Activated CD4-positive, alpha-beta T cell treated with anti-CD3 and anti-CD28 coated beads, Interleukin-2, amount 50 U/mL, for 4 hours (primary cell): ENCODE results near the gene NDRG2.
"Not testable (repeated sequence)": the region's sequence is repeated elsewhere in the genome, so short reads cannot be mapped to it uniquely, and the experiment has no call there.

Source experiments
- DNase-seq, 2 experiments: peaks; one replicate each; pipeline ENCODE4 v3.0.0-alpha.2; 2020

NDRG2 gene

DNA sequence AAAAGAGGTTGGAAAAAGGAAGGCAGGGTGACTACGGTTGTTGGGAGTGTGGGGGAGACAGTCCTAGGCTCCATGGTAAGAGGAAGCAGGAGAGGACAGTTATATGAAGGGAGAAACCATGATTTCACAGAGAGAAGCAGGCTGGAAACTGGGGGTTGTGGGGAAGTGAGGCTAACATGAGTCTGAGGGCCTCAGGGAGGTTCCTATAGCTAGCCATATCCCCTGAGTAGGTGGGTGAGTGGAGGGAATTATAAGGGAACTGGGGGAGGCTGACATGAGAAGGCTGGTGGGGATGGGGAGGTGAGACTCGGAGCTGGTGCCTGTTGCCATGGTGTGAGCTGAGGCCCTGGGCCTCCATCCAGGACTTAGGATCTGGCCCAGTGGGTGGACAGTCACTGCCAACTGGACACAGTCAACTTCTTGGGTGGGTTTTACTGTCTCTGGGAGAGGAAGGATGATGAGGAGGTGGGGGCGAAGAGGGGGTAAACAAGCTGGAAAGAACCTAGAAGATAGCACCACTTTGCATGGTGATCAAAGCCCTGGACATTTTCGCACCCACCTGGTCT lies 8.4 kb upstream of the NDRG2 start:
- DNase-seq: no peak

DNA sequence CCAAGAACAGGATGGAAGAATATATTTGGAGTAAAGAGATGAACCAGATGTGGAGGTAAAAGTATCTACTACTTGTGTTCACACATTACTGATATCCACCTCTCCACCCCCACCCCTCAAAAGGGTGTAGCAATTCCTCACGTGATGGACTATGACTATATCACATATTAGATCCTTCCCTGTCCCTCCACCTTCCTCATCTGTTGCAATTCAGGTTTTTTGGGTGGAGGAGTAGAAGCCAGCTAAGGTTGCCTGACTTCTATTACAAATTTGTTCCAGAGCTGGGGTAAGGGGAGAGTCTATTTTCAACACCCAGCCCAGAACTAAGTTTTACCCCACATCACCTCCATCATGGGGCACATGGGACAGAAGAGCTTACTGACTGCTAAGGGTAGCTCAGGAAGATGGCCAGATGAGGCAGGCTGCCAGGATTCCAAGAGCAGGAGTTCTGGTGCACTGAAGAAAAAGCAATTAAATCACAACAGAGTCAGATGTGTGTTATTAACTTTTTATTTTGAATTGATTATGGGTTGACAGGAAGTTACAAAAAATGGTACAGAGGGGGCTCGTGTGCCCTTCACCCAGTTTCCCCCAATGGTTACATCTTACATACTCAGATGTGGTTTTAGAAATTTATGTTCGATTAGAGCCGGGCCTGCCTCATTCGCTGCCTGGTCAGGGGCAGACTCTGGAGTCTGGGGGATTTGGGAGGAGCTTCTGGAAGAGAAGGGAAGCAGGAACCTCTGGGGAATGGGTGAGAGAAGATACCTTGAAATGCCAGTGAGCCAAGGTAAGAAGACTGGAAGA lies 7.7 kb upstream of the NDRG2 start:
- no peak for DNase-seq

DNA sequence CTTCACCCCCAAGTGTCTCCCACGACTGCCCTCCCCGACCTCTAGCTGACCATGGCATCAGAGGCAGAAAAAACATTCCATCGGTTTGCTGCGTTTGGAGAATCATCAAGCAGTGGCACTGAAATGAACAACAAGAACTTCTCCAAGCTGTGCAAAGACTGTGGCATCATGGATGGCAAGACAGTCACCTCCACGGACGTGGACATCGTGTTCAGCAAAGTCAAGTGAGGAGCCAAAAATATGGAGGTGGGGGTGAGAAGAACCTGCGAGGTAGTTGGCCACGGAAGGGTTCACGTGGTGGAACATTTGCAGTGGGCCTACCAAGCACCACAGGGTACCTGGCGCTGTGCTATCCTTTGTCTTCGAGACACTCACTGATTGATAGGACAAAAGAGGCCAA lies 5.7 kb upstream of the NDRG2 start:
- no peak for DNase-seq

DNA sequence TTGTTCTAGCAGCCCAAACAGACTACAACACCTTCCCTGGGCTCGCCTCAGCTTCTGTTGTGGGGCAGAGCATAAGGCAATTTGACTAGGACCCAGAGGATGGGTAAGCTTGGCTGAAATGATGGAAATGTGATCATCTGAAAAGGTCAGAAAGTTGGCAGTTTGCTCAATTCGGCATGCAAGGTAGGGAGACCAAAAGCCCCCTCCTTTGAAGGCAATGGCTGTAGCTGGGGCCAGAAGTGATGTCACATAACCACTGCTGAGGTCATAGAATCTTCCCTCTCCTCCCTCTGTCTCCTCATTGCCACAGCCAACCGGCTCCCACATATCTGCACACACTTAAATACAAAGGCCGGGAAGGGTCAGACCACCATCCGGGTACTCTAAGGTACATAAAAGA lies 5.1 kb upstream of the NDRG2 start, which contains the start of gene TPPP2:
TPPP2 (plus strand) TSS at position 301 of the 400 bp plus-strand sequence. CDS start 365 bp downstream, outside the sequence.
- no peak for DNase-seq

DNA sequence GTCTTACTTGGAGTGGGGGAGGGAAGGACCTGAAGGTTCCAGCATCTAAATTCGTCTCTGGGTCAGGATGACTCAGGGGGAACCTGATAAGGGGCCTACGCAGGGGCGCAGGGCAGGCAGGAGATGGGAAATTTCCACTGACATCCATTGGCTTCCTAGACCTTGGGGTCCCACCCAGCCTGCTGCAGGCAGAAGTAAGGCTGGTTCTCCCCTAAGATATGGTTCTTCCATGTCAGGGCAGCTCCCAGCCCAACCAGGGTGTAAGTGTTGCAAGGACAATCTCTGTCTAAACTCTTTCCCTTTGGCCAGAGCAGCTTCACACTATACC lies 2.1 kb upstream of the NDRG2 start:
- no peak for DNase-seq

DNA sequence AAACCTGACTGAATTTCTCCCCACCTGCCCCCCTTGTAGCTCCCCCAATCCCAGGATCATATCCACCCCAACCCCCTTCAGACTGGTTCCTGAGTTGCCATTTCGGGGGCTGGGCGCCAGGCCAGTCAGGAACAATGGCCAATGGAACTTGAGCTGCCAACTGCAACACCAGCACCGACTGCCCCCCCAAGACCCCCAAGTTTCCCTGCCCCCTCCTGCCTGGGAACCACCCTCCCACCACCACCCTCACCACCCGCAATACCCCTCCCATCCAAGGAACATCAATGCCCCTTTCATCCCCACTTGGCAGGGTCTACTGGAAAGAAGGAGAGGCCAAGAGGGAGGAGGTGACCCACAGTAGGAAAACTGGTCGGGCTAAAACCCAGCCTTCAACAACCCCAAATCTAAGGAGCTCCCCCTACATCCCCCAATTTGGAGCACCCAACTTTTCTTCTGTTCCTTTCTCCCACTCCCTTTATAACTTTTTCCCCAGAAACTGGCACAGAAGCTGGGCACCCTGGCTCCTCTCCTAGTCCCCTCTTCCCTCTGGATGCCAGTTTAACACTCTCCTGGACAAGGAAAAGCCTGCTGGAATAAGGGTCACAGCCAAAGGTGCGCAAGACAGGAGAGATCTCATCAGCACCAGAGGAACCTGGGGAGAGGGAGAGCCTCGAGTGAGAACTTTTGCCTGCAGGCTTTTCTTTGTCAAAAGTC lies 1.6 kb upstream of the NDRG2 start:
- no peak for DNase-seq

DNA sequence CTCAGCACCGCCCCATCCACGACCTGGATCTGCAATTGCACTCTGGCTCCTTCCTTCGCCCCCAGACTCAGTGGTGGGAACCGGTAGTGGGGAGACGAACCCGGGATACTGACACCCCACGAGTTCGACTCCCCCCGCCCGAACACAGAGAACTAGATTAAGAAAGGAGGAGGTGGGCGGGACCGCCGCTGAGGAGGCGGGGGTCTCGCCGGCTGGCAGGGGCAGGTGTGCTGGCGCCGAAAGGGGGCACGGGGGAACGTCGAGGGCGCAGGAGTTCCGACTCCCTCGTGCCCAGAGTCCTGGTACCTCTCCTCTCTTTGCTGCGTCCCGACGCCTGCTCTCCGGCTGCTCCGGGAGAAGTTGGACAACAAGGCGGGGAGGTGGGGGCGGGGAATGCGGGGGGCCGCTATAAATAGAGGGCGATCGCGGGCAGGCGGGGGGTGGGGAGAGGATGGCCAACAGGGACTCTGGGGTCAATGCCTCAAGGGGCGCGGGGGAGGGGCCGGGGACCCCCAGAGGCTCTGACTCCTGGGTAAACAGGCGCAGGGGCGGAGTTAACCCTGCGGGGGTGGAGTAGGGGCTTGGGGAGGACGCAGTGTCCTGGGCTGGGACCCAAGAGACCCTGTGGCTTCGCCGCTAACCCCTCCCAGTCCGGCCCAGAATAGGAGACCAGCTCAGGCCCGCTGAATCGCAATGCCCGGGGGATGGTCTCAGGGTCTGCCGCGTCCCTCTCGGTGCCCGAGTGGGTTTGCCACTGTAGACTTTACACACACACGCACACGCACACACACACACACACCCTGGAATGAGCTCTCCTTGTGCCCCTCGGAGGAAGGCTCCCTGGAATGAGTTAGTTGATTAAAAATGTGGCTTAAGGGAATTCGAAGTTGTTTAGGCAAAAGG lies 761 bp upstream of the NDRG2 start:
- no peak for DNase-seq

DNA sequence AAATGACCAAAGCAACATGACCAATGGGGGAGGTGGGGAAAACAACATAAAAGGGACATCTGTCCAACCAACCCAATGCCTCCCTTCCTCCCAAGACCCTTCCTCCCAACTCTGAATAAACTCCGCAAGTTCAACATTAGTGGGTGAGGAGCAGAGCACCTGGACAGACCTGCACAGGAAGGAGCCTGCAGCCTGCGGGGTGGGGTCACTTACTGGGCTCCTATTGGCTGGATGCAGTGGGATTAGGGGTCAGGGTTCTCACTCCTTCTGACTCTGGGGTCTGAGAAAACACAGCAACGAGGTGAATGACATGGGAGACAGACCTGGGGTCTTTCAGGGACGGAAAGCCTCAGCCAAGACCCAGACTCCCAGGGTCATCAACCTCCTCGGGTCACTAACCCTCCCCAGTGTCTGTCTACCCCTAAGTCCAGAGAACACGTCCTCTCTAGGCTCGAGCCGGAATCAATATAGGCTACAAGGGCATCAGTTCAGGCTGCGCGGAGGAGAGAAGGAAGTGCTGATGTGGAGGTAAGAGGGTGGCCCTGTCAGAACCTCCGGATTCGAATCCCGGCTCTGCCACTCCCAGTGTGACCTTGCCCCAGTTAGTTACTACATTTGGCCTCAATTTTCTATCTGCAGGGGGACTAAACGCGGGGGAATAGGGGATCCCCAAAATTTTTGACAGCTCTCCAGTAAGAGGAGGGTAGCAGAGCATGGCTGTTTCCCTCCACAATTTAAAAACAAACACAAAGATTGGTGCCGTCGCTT lies 860 bp downstream of the NDRG2 start:
- no peak for DNase-seq

DNA sequence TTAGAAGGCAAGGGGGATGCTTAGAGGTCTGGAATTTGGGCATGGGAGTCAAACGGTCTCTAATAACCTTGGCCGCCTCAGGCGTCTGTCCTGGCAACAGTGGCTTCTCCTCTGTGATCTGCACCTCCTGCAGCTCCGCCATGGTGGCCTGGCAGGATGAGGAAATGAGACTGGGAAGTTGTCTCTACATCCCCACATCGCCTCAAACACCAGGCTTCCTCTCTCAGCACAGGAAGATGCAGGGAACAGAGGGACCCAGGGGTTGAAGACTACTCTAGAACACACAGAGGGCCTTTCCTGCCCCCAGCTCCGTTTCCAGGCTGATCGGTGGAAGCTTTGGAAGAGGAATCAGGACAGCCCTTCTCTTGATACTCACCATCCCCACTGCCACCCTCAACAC lies 1.7 kb downstream of the NDRG2 start:
- no peak for DNase-seq

DNA sequence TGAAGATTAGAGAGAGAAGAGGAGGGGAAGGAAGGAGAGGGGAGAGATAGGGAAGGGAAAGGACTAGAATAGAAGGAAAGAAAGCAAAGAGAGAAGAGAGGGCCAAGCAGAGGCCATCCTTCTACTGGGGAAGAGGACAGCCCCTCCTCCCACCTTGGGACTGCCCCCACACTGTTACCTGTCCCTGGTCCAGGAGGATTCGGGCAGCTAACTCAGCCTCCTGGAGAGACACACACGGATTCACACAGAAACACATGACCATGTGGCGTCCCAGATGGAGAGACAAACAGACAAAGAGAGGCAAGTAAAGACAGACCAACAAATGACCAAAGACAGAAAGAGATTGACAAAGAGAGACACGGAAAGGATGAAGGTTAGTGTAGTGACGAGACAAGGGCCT lies 2.2 kb downstream of the NDRG2 start:
- DNase-seq: no peak

DNA sequence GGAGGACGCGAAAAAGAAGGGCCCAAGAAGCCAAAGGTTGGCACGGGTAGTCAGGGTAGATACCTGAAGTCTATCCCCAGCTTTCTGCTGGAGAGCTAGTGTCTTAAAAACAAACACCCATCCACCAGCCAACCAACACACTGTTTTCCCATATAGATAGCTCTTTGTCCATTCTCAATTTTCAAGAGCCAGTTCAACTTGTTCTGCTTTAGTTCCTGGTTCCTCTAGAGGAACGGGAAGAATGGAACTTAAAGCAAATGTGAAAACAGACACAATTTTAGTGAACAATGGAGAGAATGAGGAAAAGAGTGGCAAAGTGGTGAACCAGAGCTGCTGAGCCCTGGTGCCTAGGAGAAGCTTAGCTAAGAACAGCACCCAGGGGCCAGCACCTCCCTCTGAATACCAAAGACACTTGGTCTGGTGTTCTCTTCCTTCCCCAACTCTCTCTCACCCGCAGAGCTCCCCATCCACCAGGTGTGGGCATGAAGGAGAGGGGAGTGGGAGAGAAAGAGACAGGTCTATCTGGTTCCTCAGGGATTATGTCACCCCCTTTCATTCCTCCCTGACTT lies 3.8 kb downstream of the NDRG2 start:
- no peak for DNase-seq

DNA sequence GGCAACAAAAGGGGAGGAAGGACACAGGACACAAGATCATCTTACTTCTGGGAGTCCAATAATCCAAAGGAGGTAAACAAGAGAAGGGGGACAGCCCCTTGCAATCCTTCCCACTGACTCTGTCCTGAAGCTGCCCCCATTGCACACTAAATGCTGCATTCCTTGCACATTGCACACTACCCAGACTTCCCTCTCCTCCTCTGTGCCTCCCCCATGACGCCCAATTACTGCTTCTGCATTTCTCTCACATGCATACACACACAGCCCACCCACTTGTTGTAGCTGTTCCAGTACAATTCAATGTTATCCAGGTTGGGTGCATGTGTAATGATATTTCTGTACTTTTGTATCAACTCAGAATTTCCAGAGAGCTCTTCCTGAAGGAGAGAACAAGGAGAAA lies 5.5 kb downstream of the NDRG2 start:
- no peak for DNase-seq

DNA sequence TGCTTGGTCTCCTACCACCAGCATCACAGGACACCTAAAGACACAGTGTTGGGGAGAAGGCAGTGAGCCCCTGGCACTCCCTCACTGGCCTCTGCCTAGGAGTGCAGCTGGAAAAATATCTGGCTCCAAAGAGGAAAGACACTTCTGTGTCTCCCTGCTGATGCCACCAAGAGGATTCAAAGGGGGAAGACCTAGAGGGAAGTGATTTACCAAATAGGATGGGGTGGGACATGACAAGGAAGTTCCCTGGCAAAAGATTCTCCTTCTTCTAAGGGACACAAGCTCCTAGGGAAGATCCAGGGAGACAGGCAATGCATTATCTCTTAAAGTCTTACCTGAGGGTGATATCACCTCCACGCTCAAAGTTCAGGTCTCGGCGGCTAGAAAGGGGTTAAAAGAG lies 6.1 kb downstream of the NDRG2 start:
- DNase-seq: no peak

DNA sequence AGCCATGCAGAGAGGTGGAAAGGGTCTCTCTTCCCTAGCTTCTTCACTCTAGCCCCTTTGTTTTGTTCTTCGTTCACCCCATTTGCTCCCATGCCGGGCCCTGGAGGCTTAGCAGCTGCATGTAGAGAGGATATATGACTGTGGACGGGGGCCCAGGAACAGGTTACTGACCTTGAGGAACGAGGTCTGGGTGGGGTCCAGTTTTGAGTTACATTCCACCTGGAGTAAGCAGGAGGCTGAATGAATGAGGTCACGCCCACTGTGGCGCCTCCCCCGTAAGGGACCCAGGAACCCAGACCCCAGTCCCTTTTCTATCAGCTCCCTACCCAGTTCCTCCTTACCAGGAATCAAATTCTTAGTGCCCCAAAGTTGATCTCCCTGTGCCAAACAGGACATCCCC lies 6.6 kb downstream of the NDRG2 start:
- no peak for DNase-seq

DNA sequence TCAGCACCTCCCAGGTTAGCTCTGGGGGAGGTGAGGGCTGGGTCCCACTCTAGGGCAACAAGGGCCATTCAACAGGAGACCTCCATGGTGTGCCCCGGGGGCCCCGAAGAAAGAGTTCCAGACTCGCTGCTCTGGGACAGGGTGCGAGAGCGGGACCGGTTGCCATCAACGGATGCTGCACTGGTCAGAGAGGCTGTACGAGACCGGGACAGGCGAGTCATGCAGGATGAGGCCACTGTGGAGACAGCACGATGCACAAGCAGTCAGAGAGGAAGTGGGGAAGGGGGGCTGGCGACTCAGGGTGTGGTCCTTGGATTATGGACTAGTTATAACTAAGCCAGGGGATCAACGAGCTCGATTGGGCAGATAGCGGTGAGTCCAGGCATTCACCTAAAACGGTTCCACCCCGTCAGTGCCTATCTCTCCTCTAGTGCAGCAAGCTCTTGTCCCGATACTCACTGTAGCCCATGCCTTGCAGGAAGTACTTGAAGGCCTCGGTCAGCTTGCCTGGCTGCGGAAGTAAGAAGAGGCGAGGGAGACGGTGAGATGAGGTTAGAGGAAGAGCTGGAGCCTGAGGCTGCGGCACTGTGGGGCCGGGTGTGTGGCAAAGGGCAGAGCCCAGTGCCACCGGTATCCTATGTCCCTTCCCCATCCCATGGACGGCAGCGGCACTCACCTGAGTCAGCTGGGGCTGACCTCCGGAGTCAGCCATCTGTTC lies 7.2 kb downstream of the NDRG2 start:
- no peak for DNase-seq

DNA sequence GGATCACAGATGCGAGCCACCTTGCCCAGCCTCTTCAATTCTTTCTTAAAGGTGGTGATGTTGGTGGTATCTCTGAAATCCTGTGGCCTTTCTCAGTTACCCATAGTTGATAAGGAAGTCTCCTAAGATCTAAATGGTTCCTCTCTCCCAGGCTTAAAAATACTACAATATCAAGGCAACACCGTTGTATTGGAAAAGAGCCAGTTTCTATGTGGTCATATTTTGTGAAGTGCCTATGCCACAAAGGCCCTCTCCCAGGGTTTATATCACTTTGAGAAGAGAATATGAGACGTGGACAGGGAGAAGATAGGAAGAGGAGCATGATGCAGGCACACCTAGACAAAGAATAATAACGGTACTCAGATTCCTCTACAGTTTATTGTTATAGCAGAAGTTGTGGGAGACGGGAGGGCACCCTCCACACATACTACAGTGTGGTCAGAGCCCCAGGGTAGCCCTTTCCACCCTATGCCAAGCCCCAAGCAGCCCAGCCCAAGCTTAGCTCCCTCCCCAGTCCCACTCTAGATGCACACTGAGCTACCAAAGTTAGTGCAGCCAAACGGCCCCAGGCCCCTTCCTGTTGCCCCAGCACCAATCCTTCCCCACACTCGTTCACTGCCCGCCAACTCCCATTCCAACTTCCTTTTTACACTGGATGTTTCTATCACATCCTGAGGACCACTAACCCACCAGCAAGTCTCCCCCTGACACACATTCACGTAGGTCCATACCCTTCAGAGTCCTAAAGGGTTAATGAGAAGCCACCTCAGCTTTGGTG lies 8.3 kb downstream of the NDRG2 start:
- no peak for DNase-seq

DNA sequence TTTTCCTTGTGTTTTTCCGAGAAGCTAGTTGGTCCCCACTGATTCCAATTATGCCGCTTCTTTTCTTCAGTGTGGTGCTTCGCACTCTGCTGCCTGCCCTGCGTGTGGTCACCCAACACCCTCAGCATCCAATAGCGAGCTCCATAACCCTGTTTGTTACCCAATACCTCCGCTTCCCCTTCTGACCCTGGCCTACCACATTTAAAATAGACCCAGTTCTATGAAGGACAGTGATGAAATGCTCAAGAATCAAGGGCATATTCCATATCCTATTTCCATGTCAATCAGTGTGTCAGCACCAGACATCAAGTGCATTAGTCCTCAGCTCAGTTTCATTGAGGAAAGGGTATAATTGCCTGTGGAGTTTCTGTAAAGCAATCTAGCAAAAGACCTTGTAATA lies 9.5 kb downstream of the NDRG2 start:
- DNase-seq: no peak

DNA sequence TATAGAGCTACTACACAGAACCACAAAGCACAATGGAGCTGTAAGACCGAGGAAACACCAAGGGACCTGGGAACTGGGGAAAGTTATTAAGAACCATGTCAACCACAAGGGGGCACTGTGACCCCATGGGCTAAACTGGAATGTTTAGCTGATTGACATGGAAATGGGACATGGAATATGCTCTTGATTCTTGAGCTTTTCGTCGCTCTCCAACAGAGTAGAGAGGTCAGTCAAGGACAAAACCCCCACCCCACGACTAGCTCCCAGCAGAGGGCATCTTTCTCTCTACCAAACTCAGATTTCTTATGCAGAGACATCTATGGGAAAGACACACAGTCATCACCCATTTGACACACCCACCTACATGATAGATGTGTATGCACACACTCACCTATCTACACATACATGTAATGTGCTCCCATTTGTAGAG lies 10.1 kb downstream of the NDRG2 start:
- peak; percentile 81 to 83 for DNase-seq

DNA sequence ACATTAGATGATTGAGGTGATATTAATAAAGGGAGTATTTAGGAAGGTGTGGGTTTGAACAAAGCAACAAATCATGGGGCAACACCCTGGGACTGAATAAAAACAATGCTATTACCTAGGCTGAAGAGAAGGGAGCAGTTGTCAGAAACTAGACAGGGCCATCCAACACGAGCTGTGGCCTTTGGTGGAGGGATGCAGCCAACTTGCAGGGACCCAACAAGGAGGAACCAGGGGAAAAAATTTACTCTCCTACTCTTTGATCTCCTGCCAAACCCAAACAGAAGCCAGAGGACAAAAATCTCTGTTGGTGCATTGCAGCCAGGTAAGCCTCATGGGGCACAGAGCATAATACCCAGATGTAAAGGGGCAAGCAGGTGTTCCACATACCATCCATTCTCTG lies 13.7 kb downstream of the NDRG2 start:
- no peak for DNase-seq

DNA sequence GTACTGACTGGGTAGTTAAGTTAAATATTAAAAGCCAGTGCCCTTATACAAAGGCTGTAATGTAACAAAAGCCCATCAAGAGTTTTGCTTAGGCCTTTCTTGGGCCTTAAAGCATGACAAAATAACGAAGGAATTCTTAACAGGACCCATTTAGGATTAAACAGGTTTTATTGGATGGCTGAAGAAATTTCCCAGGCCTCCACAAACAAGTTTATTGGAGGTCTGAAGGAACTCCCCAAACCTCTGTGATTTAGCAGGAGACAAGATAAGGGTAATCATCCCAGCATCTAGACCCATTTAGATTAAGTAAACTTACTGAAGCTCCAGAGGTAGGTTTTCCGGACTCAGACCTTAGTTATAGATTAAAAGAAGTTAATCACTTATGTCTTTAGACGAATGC lies 15.1 kb downstream of the NDRG2 start:
- not testable (repeated sequence) for DNase-seq
